Natural killer cell (primary cell): ENCODE data around the gene MAN2A2. TPM values are rescaled to one million over a fixed set of nuclear protein-coding genes. Genes with fewer than 3 reads are reported as not detected.

Source experiments
- ATAC-seq, 3 donors: fragments of 150-1000 bp in 2 of 3; fragments of 200-7000 bp in 1 of 3; cut with Tn5 transposase; 1 replicate in 1 of 3; 2 replicates in 2 of 3; pipeline ENCODE4 v1.10.0; 2021; ENCODE audit warnings: mild to moderate bottlenecking in 2 of 3, moderate library complexity in 2 of 3
- DNase-seq, 2 donors: peaks; one replicate each; pipeline versions ENCODE4 v3.0.0 to v3.0.0-alpha.2; 2013 to 2021; ENCODE audit warnings: mixed read lengths in 1 of 2
- H3K27ac ChIP-seq: one replicate; pipeline ENCODE4 v1.5.1; 2013; ENCODE audit warnings: mild to moderate bottlenecking, low read length
- H3K27me3 ChIP-seq: one replicate; pipeline ENCODE4 v1.6.1; 2013; ENCODE audit warnings: low read length; ENCODE audit not compliant: control insufficient read depth, insufficient read depth
- H3K36me3 ChIP-seq: one replicate; pipeline ENCODE4 v1.6.1; 2013; ENCODE audit warnings: low read length; ENCODE audit not compliant: control insufficient read depth, insufficient read depth
- H3K4me1 ChIP-seq: one replicate; pipeline ENCODE4 v1.6.1; 2013; ENCODE audit warnings: low read length; ENCODE audit not compliant: control insufficient read depth, insufficient read depth
- H3K4me3 ChIP-seq: one replicate; pipeline ENCODE4 v1.5.1; 2013; ENCODE audit warnings: low read length
- H3K9me3 ChIP-seq: one replicate; pipeline ENCODE4 v1.6.1; 2013; ENCODE audit warnings: low read length; ENCODE audit not compliant: control insufficient read depth, insufficient read depth
- H3K27ac Mint-ChIP-seq, 2 donors: one replicate each; pipeline ENCODE4 v1.8.0; 2022; ENCODE audit warnings: mild to moderate bottlenecking in 2 of 2, mixed read lengths in 2 of 2, moderate library complexity in 1 of 2
- H3K27me3 Mint-ChIP-seq, 2 donors: one replicate each; pipeline ENCODE4 v1.8.0; 2022; ENCODE audit warnings: low read depth in 2 of 2, mixed read lengths in 2 of 2
- H3K36me3 Mint-ChIP-seq: one replicate; pipeline ENCODE4 v1.8.0; 2022; ENCODE audit warnings: mixed read lengths
- H3K4me1 Mint-ChIP-seq, 2 donors: one replicate each; pipeline ENCODE4 v1.8.0; 2022; ENCODE audit warnings: mixed read lengths in 2 of 2
- H3K4me3 Mint-ChIP-seq: one replicate; pipeline ENCODE4 v1.8.0; 2022; ENCODE audit warnings: mild to moderate bottlenecking, moderate library complexity, mixed read lengths
- H3K9me3 Mint-ChIP-seq, 2 donors: one replicate each; pipeline ENCODE4 v1.8.0; 2022; ENCODE audit warnings: mixed read lengths in 2 of 2
- WGBS: methylation state at CpG from one replicate; pipeline ENCODE4 v1.1.7; 2013; ENCODE audit warnings: missing lambda C conversion rate; ENCODE audit not compliant: insufficient coverage; 5-methylcytosine and 5-hydroxymethylcytosine counted together
- intact Hi-C: fragments of 100-400 bp; cut with micrococcal nuclease; formaldehyde crosslinking; loops from one replicate; pipeline ENCODE4 v1.14.2; 2022
- total RNA-seq, 4 donors: library from RNA; stranded (reverse); fragments of 120-200 nt in 1 of 4; gene quantifications; one replicate each; pipeline versions ENCODE4 v1.2.3 to v1.2.4, GENCODE V29; 2013 to 2022
- TF ChIP-seq, protein P1 (sequence below): fragments of 200-600 bp; IDR thresholded peaks from one replicate; pipeline ENCODE4 v1.8.0; 2022; ENCODE audit warnings: antibody characterized with exemption

Gene MAN2A2
- total RNA-seq, 3 donors from 2014 or later (not counting 1 experiment from before 2014, with no cell fraction given): 158 to 200 (median 177) TPM

GRCh38 chr15:90869601-90870353, 33.3 kb upstream of the MAN2A2 start:
- DNase-seq: peak in 1 of 2 donors; percentile 58
- Mint-ChIP-seq H3K4me1 (peaks cover 27 to 50% of the 10 kb centered on the region in 2 donors), H3K27ac (peak overlapping the region; percentile 90 to 93), H3K9me3 (no peaks in the 10 kb centered on the region), H3K4me3 (peak overlapping the region; percentile 97), H3K36me3 (no peaks in the 10 kb centered on the region), H3K27me3 (no peaks in the 10 kb centered on the region)
- Histone ChIP-seq H3K4me1 (peaks cover 45% of the 10 kb centered on the region), H3K27ac (peak overlapping the region; percentile 48), H3K4me3 (no peak overlapping the region), H3K36me3 (no peaks in the 10 kb centered on the region), H3K27me3 (no peaks in the 10 kb centered on the region), H3K9me3 (no peaks in the 10 kb centered on the region)
- ATAC-seq: peak in 2 of 3 donors; percentile 17 to 21
- intact Hi-C loops: loop anchor here (5.0 kb wide), 2 partner anchors 32 to 52 kb away; no protein-coding TSS in a partner anchor
- TF ChIP-seq, protein P1, sequence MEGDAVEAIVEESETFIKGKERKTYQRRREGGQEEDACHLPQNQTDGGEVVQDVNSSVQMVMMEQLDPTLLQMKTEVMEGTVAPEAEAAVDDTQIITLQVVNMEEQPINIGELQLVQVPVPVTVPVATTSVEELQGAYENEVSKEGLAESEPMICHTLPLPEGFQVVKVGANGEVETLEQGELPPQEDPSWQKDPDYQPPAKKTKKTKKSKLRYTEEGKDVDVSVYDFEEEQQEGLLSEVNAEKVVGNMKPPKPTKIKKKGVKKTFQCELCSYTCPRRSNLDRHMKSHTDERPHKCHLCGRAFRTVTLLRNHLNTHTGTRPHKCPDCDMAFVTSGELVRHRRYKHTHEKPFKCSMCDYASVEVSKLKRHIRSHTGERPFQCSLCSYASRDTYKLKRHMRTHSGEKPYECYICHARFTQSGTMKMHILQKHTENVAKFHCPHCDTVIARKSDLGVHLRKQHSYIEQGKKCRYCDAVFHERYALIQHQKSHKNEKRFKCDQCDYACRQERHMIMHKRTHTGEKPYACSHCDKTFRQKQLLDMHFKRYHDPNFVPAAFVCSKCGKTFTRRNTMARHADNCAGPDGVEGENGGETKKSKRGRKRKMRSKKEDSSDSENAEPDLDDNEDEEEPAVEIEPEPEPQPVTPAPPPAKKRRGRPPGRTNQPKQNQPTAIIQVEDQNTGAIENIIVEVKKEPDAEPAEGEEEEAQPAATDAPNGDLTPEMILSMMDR: no peak
- 29% methylated on average over 7 of the region's 9 CpGs for WGBS

DNA sequence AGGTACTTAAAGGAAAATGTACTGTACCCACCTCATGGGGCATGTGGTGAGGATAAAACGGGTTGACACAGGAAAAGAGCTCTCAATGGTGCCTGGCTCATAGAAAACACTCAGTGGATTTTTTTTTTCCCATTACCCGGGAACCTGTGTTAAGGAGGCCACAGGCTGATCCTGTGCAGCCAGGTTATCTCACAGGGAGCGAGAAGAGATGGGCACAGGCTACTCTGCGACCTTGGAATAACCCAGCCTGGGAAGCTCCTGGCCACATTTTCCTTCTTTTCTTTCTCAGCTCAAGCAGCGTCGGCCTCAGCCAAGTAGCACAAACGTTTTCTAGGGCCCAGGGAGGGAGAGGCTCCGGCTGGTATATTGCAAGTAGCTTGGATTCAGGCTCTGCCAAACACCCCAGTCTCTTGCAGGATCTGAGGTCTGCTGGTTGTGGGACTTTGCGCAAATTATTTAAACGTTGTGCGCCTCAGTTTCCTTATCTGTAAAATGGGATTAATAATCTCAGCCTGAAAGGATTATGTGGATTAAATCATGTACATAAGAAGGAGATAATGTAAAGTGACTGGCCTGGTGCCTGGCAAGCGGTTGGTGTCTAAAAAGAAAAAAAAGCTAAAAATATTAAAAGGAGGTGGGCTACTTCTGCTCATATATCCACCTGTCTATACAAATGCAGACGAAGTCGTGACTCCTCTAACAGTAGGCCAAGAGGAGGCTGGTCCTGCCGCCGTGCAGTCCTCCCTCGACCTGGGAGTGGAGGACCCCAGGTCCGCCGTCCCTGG, 32.6 kb upstream of the MAN2A2 start:
- Mint-ChIP-seq H3K4me3 (peak overlapping the region; percentile 97), H3K4me1 (peaks cover 27 to 51% of the 10 kb centered on the region in 2 donors), H3K36me3 (no peaks in the 10 kb centered on the region), H3K9me3 (no peaks in the 10 kb centered on the region), H3K27ac (peak overlapping the region; percentile 90 to 93), H3K27me3 (no peaks in the 10 kb centered on the region)
- peak overlapping the region; percentile 79 for H3K27ac ChIP-seq
- TF ChIP-seq, protein P1: no peak
- H3K9me3 ChIP-seq: no peaks in the 10 kb centered on the region
- H3K4me3 ChIP-seq: peak overlapping the region; percentile 68
- intact Hi-C loops: loop anchor here (1.0 to 5.0 kb wide), 3 partner anchors 17 to 53 kb away; no protein-coding TSS in a partner anchor
- ATAC-seq: peak; percentile 22 to 49 (median 26)
- no peaks in the 10 kb centered on the region for H3K27me3 ChIP-seq
- peak in 1 of 2 donors; percentile 47 for DNase-seq
- H3K36me3 ChIP-seq: peaks cover 1% of the 10 kb centered on the region
- peaks cover 47% of the 10 kb centered on the region for H3K4me1 ChIP-seq
- WGBS: 39% methylated on average over 19 of the region's 19 CpGs

DNA sequence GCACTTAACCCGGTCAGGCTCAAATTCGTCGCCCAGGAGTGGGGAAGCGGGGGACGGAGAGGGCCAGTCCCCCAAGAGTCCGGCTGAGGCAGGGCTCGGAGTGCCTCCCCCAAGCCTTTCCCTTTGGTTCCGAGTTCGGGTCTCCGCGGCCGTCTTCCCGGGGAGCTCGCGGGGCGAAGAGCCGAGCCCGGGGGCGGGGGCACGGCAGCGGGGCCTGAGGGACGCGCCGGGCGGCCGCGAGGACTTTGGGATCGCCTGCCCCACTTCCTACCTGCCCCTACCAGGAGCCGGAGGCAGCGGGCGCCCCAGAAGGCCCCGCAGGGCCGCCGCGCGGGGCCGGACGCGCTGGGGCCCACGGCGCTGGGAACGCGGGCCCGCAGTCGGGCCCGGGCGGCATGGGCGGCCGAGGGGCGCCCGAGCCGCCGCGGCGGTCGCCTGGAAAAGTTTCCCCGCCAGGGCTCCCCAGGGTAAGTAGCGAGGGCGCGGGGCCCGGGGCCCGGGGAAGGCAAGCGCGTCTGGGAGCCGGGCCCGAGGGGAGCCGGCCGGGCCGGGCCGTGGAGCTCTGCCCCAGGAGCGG, 31.9 kb upstream of the MAN2A2 start:
- peaks cover 47% of the 10 kb centered on the region for H3K4me1 ChIP-seq
- no peaks in the 10 kb centered on the region for H3K27me3 Mint-ChIP-seq
- DNase-seq: peak; percentile 40 to 64
- H3K4me3 Mint-ChIP-seq: peak overlapping the region; percentile 97
- TF ChIP-seq, protein P1: no peak
- peaks cover 8% of the 10 kb centered on the region for H3K36me3 ChIP-seq
- peak overlapping the region; percentile 68 for H3K4me3 ChIP-seq
- H3K27me3 ChIP-seq: no peaks in the 10 kb centered on the region
- H3K27ac ChIP-seq: peak overlapping the region; percentile 79
- H3K36me3 Mint-ChIP-seq: no peaks in the 10 kb centered on the region
- WGBS: under 1% methylated on average over 70 of the region's 71 CpGs
- H3K27ac Mint-ChIP-seq: peak overlapping the region; percentile 90 to 93
- H3K4me1 Mint-ChIP-seq: peaks cover 27 to 56% of the 10 kb centered on the region in 2 donors
- ATAC-seq: peak; percentile 41 to 54 (median 48)
- H3K9me3 Mint-ChIP-seq: no peaks in the 10 kb centered on the region
- intact Hi-C loops: loop anchor here (1.0 to 5.0 kb wide), 3 partner anchors 18 to 54 kb away; no protein-coding TSS in a partner anchor
- H3K9me3 ChIP-seq: no peaks in the 10 kb centered on the region
